Activated T-cell treated with anti-CD3 and anti-CD28 coated beads, Interleukin-2, amount 50 U/mL, for 24 hours (primary cell): ENCODE data around the gene GOLGA6B.
"Not testable (repeated sequence)": the region's sequence is repeated elsewhere in the genome, so short reads cannot be mapped to it uniquely, and the experiment has no call there.

Experiments
- DNase-seq: peaks from one replicate; pipeline ENCODE4 v3.0.0-alpha.2; 2020
- H3K27ac Mint-ChIP-seq: 2 replicates; pipeline ENCODE4 v1.8.0; 2020; ENCODE audit warnings: mild to moderate bottlenecking, mixed read lengths
- H3K27me3 Mint-ChIP-seq: 2 replicates; pipeline ENCODE4 v1.8.0; 2020; ENCODE audit warnings: mixed read lengths
- H3K36me3 Mint-ChIP-seq: 2 replicates; pipeline ENCODE4 v1.8.0; 2020; ENCODE audit warnings: low read depth, mixed read lengths
- H3K4me1 Mint-ChIP-seq: 2 replicates; pipeline ENCODE4 v1.8.0; 2020; ENCODE audit warnings: low read depth, mixed read lengths
- H3K4me3 Mint-ChIP-seq: 2 replicates; pipeline ENCODE4 v1.8.0; 2020; ENCODE audit warnings: mild to moderate bottlenecking, moderate library complexity, mixed read lengths
- H3K9me3 Mint-ChIP-seq: 2 replicates; pipeline ENCODE4 v1.8.0; 2020; ENCODE audit warnings: mixed read lengths

The GOLGA6B gene

GRCh38 chr15:72639759-72640483 lies 14.6 kb upstream of the GOLGA6B start:
- not testable (repeated sequence) for DNase-seq, H3K27ac Mint-ChIP-seq, H3K9me3 Mint-ChIP-seq, H3K27me3 Mint-ChIP-seq, H3K4me1 Mint-ChIP-seq, H3K4me3 Mint-ChIP-seq, H3K36me3 Mint-ChIP-seq

GRCh38 chr15:72642271-72642670 lies 12.2 kb upstream of the GOLGA6B start:
- not testable (repeated sequence) for H3K4me1 Mint-ChIP-seq, DNase-seq, H3K27ac Mint-ChIP-seq, H3K36me3 Mint-ChIP-seq, H3K9me3 Mint-ChIP-seq, H3K4me3 Mint-ChIP-seq, H3K27me3 Mint-ChIP-seq

GRCh38 chr15:72648631-72649253 lies 5.8 kb upstream of the GOLGA6B start:
- not testable (repeated sequence) for H3K27me3 Mint-ChIP-seq, H3K4me1 Mint-ChIP-seq, H3K4me3 Mint-ChIP-seq, H3K27ac Mint-ChIP-seq, H3K9me3 Mint-ChIP-seq, DNase-seq, H3K36me3 Mint-ChIP-seq

GRCh38 chr15:72656014-72656413 lies 1.5 kb downstream of the GOLGA6B start:
- not testable (repeated sequence) for H3K4me3 Mint-ChIP-seq, H3K27me3 Mint-ChIP-seq, H3K27ac Mint-ChIP-seq, H3K36me3 Mint-ChIP-seq, DNase-seq, H3K4me1 Mint-ChIP-seq, H3K9me3 Mint-ChIP-seq

- not testable (repeated sequence) for H3K9me3 Mint-ChIP-seq, DNase-seq, H3K27ac Mint-ChIP-seq, H3K4me3 Mint-ChIP-seq, H3K4me1 Mint-ChIP-seq, H3K27me3 Mint-ChIP-seq, H3K36me3 Mint-ChIP-seq
These were observed 6.6 kb downstream of the GOLGA6B start for GRCh38 chr15:72661081-72661480.

GRCh38 chr15:72663931-72664330 lies 9.4 kb downstream of the GOLGA6B start:
- H3K4me3 Mint-ChIP-seq, DNase-seq, H3K4me1 Mint-ChIP-seq, H3K36me3 Mint-ChIP-seq, H3K27me3 Mint-ChIP-seq, H3K27ac Mint-ChIP-seq, H3K9me3 Mint-ChIP-seq: not testable (repeated sequence)

GRCh38 chr15:72665706-72666105 lies 11.2 kb downstream of the GOLGA6B start:
- H3K36me3 Mint-ChIP-seq, H3K9me3 Mint-ChIP-seq, H3K27me3 Mint-ChIP-seq, H3K4me3 Mint-ChIP-seq, H3K4me1 Mint-ChIP-seq, DNase-seq, H3K27ac Mint-ChIP-seq: not testable (repeated sequence)

GRCh38 chr15:72669803-72670202 lies 15.3 kb downstream of the GOLGA6B start:
- not testable (repeated sequence) for H3K9me3 Mint-ChIP-seq, DNase-seq, H3K27ac Mint-ChIP-seq, H3K4me1 Mint-ChIP-seq, H3K36me3 Mint-ChIP-seq, H3K4me3 Mint-ChIP-seq
- peaks cover 25% of the 10 kb centered on the region for H3K27me3 Mint-ChIP-seq

GRCh38 chr15:72670656-72671352 lies 16.3 kb downstream of the GOLGA6B start:
- Mint-ChIP-seq H3K27me3 (peaks cover 32% of the 10 kb centered on the region), H3K4me3 (peak overlapping the region; percentile 42)
- not testable (repeated sequence) for H3K27ac Mint-ChIP-seq, H3K36me3 Mint-ChIP-seq, H3K9me3 Mint-ChIP-seq, H3K4me1 Mint-ChIP-seq
- peak; percentile 81 for DNase-seq

- DNase-seq = no peak
- peaks cover 3% of the 10 kb centered on the region for H3K4me1 Mint-ChIP-seq
- H3K27me3 Mint-ChIP-seq = peaks cover 36% of the 10 kb centered on the region
- no peaks in the 10 kb centered on the region for H3K36me3 Mint-ChIP-seq
- H3K27ac Mint-ChIP-seq = no peak overlapping the region
- no peak overlapping the region for H3K4me3 Mint-ChIP-seq
- H3K9me3 Mint-ChIP-seq = no peaks in the 10 kb centered on the region
These were observed 17.0 kb downstream of the GOLGA6B start for GRCh38 chr15:72671525-72671924.

- H3K27ac Mint-ChIP-seq = no peak overlapping the region
- H3K4me3 Mint-ChIP-seq = no peak overlapping the region
- H3K4me1 Mint-ChIP-seq = no peaks in the 10 kb centered on the region
- no peaks in the 10 kb centered on the region for H3K36me3 Mint-ChIP-seq
- no peaks in the 10 kb centered on the region for H3K9me3 Mint-ChIP-seq
- DNase-seq = no peak
- H3K27me3 Mint-ChIP-seq = peaks cover 43% of the 10 kb centered on the region
These were observed 22.3 kb downstream of the GOLGA6B start for GRCh38 chr15:72676838-72677237.

GRCh38 chr15:72680931-72681330 lies 26.4 kb downstream of the GOLGA6B start:
- peaks cover 5% of the 10 kb centered on the region for H3K36me3 Mint-ChIP-seq
- no peak for DNase-seq
- H3K27ac Mint-ChIP-seq = no peak overlapping the region

GRCh38 chr15:72682772-72683171 lies 28.3 kb downstream of the GOLGA6B start:
- DNase-seq = no peak
- no peak overlapping the region for H3K27ac Mint-ChIP-seq
- H3K27me3 Mint-ChIP-seq = peaks cover 9% of the 10 kb centered on the region
- H3K36me3 Mint-ChIP-seq = peaks cover 12% of the 10 kb centered on the region
- H3K4me1 Mint-ChIP-seq = peaks cover 17% of the 10 kb centered on the region
- H3K4me3 Mint-ChIP-seq = no peak overlapping the region
- no peaks in the 10 kb centered on the region for H3K9me3 Mint-ChIP-seq

More at GRCh38 chr15:72680931-72681330, 26.4 kb downstream of the GOLGA6B start:
- Mint-ChIP-seq H3K4me1 (peaks cover 9% of the 10 kb centered on the region), H3K4me3 (no peak overlapping the region), H3K9me3 (no peaks in the 10 kb centered on the region), H3K27me3 (peaks cover 20% of the 10 kb centered on the region)

GRCh38 chr15:72685301-72685924 lies 30.9 kb downstream of the GOLGA6B start:
- no peak for DNase-seq
- peak overlapping the region; percentile 93 for H3K27ac Mint-ChIP-seq
- peak overlapping the region; percentile 95 for H3K4me3 Mint-ChIP-seq
- H3K36me3 Mint-ChIP-seq = peaks cover 12% of the 10 kb centered on the region
- no peaks in the 10 kb centered on the region for H3K9me3 Mint-ChIP-seq
- peaks cover 20% of the 10 kb centered on the region for H3K4me1 Mint-ChIP-seq
- H3K27me3 Mint-ChIP-seq = no peaks in the 10 kb centered on the region
